Measurements from ENCODE around the gene BSX.
A peak's percentile ranks its signal among the peaks of the same experiment; 100 is the strongest.

The BSX gene

DNA sequence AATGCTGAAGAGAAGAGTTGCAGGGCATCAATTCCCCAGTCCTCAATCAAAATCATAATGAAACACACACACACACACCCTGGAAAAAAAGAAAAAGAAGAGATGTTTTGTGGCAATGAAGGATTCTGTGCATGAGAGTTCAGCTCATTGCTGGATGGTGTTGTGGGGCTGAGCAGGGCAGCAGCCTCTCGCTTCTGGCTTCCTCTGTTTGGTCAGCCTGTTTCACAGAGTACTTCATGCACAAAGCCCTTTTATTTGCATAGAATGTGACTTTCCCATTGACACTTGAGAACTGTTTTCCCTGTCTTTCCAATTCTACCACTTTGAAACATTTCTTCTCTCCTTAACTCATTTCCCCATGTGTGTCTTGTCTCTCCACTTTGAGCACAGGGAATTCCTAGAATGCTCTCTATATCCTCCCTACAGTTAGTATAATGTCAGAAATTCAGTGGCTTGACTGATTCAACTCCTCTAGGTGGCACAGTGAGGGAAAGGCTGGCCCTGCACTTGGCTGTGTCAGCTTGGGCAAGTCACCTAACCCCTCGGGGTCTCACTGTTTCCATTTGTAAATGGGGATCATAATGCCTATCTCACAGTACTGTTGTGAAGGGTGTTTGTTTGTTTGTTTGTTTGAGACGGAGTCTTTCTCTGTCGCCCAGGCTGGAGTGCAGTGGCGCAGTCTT is 25.4 kb upstream of the BSX start:
- TF ChIP-seq, protein P1, sequence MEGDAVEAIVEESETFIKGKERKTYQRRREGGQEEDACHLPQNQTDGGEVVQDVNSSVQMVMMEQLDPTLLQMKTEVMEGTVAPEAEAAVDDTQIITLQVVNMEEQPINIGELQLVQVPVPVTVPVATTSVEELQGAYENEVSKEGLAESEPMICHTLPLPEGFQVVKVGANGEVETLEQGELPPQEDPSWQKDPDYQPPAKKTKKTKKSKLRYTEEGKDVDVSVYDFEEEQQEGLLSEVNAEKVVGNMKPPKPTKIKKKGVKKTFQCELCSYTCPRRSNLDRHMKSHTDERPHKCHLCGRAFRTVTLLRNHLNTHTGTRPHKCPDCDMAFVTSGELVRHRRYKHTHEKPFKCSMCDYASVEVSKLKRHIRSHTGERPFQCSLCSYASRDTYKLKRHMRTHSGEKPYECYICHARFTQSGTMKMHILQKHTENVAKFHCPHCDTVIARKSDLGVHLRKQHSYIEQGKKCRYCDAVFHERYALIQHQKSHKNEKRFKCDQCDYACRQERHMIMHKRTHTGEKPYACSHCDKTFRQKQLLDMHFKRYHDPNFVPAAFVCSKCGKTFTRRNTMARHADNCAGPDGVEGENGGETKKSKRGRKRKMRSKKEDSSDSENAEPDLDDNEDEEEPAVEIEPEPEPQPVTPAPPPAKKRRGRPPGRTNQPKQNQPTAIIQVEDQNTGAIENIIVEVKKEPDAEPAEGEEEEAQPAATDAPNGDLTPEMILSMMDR (IDR thresholded peaks at IDR 0.05; ENCODE audit: low read depth, low read length), result no peak

DNA sequence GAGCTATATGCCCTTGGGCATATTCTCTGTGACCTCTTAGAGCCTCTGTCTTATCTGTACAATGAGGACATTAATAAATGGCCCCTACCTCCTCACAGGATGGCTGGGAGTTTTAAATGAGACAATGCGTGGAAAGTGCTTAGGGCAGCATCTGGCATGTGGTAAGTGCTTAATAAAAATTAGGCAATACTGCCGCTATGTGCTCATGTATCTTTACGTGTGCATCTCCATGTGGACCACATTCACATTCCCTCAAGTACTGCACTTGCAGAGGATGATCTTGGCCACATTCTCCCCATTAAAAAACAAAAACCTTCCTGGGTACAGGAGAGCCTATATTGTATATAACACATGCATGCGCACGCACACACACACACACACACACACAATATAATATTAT is 19.1 kb upstream of the BSX start:
- Histone ChIP-seq H3K36me3 (no peaks in the 10 kb centered on the region), H3K4me3 (ENCODE audit: low read depth, low read length) (no peak overlapping the region), H3K9me3 (ENCODE audit: severe bottlenecking) (no peaks in the 10 kb centered on the region), H3K27me3 (ENCODE audit: insufficient read depth, low read depth, severe bottlenecking) (no peaks in the 10 kb centered on the region), H3K27ac (no peak overlapping the region)
- DNase-seq, result no peak
- TF ChIP-seq, protein P1 (IDR thresholded peaks at IDR 0.05; ENCODE audit: low read depth, low read length), result no peak

More for the DNA sequence above, 25.4 kb upstream of the BSX start:
- no peaks in the 10 kb centered on the region for H3K9me3 ChIP-seq (ENCODE audit: severe bottlenecking)
- no peak overlapping the region for H3K27ac ChIP-seq
- no peak overlapping the region for H3K4me3 ChIP-seq (ENCODE audit: low read depth, low read length)
- no peak for DNase-seq
- no peaks in the 10 kb centered on the region for H3K27me3 ChIP-seq (ENCODE audit: insufficient read depth, low read depth, severe bottlenecking)
- H3K36me3 ChIP-seq, result no peaks in the 10 kb centered on the region

DNA sequence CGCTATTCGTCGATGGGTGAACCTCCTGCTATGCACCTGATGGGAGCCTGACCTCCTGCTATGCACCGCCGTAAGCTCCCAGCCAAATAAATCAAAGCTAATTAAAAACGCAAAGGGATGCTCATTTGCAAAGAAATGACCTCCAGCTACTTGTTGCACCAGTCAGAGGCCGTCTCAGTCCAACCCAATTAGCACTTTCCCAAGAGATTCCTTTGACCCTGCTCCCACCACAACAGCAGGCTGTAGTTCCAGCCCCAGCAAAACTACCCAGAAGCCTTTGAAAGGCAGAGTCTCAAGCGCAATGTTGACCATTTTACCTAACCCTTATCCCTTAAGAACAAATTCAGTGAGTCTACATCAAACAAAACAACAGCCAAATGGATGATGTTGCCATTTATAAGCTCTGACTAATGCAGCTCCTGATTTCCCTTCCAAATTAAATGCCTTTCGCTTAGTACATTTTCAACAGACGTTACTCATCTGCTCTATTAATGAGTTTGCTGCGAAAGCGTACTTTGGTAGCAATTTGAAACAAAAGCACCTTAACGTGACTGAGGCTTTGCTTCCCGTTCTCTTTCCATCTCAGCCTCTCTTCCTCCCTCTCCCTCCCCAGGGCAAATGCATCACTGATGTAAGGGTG is 17.2 kb upstream of the BSX start:
- no peak overlapping the region for H3K27ac ChIP-seq
- H3K4me3 ChIP-seq (ENCODE audit: low read depth, low read length), result no peak overlapping the region
- no peaks in the 10 kb centered on the region for H3K27me3 ChIP-seq (ENCODE audit: insufficient read depth, low read depth, severe bottlenecking)
- H3K36me3 ChIP-seq, result no peaks in the 10 kb centered on the region
- TF ChIP-seq, protein P1 (IDR thresholded peaks at IDR 0.05; ENCODE audit: low read depth, low read length), result no peak
- no peaks in the 10 kb centered on the region for H3K9me3 ChIP-seq (ENCODE audit: severe bottlenecking)
- no peak for DNase-seq

DNA sequence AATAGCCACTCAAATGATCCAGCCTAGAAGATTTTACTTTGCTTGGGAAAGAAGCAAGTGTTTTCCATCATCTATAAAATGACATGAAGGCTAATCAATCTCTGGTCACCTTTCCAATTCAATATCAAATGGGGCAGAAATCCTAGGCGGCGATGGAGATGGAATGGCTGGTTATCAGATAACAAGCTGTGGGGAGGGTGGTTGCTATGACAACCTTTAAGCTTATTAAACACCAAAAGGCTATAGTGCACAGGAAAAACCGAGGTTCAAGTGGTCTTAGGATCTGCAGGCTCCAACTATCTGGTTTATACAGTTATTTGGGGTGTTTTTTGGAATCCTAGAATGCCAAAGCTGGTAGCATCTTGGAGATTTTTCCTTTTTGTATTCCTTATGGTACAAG is 13.9 kb upstream of the BSX start:
- DNase-seq, result peak; percentile 23
- Histone ChIP-seq H3K36me3 (no peaks in the 10 kb centered on the region), H3K27me3 (ENCODE audit: insufficient read depth, low read depth, severe bottlenecking) (no peaks in the 10 kb centered on the region), H3K27ac (no peak overlapping the region), H3K4me3 (ENCODE audit: low read depth, low read length) (no peak overlapping the region), H3K9me3 (ENCODE audit: severe bottlenecking) (no peaks in the 10 kb centered on the region)
- TF ChIP-seq, protein P1 (IDR thresholded peaks at IDR 0.05; ENCODE audit: low read depth, low read length), result no peak

DNA sequence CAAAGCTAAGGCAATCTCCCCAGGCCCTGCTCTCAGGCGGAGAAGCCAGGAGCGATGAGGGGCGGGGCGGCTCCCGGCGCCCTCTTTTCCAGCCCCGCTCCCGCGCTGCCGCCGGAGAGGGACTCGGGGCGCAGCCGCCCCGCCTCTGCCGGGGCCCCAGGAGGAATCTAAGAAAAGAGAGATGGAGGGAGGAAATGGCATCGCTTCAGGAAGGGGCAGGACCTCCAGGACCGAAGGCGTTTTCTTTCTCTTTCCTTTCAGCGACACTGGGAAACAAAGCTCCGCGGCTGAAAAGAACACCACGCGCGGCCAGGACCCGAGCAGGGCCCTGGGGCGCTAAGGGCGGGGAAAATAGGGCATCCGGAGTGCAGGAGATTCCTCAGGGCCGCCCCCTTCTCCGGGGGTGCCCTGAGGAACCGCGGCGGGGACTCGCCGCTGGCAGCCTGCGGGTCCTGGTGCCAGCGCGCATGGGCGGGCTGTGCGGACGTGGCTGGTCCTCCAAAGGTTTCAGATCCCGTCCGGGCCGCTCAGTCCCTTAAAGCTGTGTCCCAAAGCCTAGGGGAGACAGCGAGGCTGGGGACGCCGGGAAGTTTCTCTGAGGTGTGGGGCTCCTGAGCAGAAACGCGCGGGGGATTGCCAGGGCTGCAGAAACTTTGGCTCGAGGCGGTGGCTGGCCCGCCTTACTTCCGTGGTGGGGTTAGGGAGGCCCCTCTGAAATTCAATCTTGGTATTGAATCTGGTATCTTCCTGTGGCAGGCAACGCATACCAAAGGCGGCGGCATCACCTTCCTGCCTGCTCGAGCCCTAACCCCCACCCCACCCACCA is 2.8 kb upstream of the BSX start:
- peak; percentile 63 for DNase-seq
- Histone ChIP-seq H3K4me3 (ENCODE audit: low read depth, low read length) (peak overlapping the region; percentile 95), H3K36me3 (no peaks in the 10 kb centered on the region), H3K27me3 (ENCODE audit: insufficient read depth, low read depth, severe bottlenecking) (no peaks in the 10 kb centered on the region), H3K9me3 (ENCODE audit: severe bottlenecking) (no peaks in the 10 kb centered on the region), H3K27ac (peak overlapping the region; percentile 95)
- TF ChIP-seq, protein P1 (IDR thresholded peaks at IDR 0.05; ENCODE audit: low read depth, low read length), result no peak
